Measurements from ENCODE around the gene GSPT1.

GRCh38 chr16:11835309-11835708, 80.4 kb downstream of the GSPT1 start:
- TF ChIP-seq, protein P1, sequence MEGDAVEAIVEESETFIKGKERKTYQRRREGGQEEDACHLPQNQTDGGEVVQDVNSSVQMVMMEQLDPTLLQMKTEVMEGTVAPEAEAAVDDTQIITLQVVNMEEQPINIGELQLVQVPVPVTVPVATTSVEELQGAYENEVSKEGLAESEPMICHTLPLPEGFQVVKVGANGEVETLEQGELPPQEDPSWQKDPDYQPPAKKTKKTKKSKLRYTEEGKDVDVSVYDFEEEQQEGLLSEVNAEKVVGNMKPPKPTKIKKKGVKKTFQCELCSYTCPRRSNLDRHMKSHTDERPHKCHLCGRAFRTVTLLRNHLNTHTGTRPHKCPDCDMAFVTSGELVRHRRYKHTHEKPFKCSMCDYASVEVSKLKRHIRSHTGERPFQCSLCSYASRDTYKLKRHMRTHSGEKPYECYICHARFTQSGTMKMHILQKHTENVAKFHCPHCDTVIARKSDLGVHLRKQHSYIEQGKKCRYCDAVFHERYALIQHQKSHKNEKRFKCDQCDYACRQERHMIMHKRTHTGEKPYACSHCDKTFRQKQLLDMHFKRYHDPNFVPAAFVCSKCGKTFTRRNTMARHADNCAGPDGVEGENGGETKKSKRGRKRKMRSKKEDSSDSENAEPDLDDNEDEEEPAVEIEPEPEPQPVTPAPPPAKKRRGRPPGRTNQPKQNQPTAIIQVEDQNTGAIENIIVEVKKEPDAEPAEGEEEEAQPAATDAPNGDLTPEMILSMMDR (IDR thresholded peaks at IDR 0.05; ENCODE audit: insufficient read depth, low read length, poor library complexity, severe bottlenecking), result no peak
- TF ChIP-seq EZH2phosphoT487 (conservative IDR thresholded peaks at IDR 0.05; ENCODE audit: low read length), result no peak
